ENCODE data around the gene KANSL1L.

- no peak for TF ChIP-seq CTCF (conservative IDR thresholded peaks at IDR 0.05)
- no peak for TF ChIP-seq EZH2 (IDR thresholded peaks at IDR 0.05; ENCODE audit: low read depth)
Observed at GRCh38 chr2:209973328-209973727, 197.9 kb downstream of the KANSL1L start.

Data from PC-9 (cell line).